HG03103 (cell line): Measurements from ENCODE around the gene IL10.
"Not testable (repeated sequence)": the region's sequence is repeated elsewhere in the genome, so short reads cannot be mapped to it uniquely, and the experiment has no call there.

ENCODE experiments used
- ATAC-seq: cut with Tn5 transposase; IDR thresholded peaks from one replicate; pipeline ENCODE4 v1.9.1; 2021; ENCODE audit warnings: low read depth; ENCODE audit not compliant: unreplicated experiment

Gene IL10

DNA sequence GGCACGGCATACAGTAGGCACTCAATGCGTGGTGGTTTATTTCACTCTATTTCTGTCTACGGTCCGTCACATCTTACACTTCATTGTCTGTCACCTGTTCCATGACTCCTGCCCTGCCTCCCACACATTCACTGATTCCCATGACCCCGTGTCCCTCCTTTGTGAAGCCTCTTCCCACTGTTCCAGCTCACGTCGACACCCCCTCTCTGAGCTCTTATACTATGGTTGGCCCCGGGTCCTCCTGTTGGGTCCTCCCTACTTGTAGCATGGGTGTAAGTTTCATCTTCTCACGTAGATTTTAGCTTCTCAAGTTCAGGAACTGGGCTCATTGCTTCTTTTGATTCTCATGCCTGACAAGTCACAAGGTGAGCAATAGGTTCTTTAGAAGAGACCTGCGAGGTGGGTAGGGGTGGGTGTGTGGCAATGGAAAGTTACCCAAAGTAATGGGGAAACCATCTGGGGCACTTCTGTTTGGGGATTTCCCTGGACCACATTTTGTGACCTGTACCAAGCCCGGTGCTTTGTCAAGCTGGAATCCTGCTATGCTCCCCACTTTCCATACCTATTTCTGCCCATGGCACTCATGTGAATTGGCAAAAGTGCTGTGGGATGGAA, 22.1 kb upstream of the IL10 start:
- ATAC-seq = no peak

- ATAC-seq = no peak
Measured at GRCh38 chr1:206793620-206794019, 21.3 kb upstream of the IL10 start.

- ATAC-seq = no peak
Measured at GRCh38 chr1:206792939-206793607, 20.8 kb upstream of the IL10 start.

DNA sequence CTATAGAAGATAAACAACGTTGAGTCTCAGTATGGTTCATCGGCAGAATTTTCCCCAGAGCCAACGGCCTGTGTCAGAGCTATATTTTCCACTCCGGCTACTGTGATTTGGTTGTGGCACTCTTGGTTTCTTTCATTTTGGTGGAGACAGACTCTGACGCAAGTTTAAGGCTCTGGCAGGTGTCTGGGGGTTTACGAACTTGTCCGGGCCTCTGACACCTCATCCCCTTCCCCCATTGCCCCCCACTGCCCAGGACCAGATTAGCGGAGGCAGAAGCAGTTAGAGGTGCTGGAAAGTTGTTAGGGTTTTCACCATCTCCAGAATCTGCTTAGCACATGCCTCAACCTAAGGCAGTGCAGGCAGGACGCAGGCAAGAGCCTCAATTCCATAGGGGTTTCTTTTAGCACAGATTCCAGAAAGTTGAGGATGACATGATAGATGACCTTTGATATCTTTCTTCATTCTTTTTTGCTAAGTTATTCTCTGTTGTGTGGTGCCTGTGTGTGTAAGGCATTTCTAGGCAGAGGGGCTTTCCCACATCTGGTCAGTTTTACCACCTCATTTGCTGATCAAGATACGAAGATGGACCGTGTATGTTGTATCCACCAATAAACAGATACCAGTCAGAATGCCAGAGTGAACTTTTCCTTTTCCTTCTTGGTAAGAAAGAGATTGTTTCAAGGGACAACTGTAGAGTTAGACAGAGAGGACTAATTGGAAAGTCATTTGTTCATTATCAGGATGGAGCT, 18.4 kb upstream of the IL10 start:
- ATAC-seq = no peak

GRCh38 chr1:206788487-206789050, 16.3 kb upstream of the IL10 start:
- no peak for ATAC-seq

GRCh38 chr1:206787891-206788290, 15.6 kb upstream of the IL10 start:
- no peak for ATAC-seq

GRCh38 chr1:206786212-206786886, 14.1 kb upstream of the IL10 start:
- ATAC-seq = no peak

DNA sequence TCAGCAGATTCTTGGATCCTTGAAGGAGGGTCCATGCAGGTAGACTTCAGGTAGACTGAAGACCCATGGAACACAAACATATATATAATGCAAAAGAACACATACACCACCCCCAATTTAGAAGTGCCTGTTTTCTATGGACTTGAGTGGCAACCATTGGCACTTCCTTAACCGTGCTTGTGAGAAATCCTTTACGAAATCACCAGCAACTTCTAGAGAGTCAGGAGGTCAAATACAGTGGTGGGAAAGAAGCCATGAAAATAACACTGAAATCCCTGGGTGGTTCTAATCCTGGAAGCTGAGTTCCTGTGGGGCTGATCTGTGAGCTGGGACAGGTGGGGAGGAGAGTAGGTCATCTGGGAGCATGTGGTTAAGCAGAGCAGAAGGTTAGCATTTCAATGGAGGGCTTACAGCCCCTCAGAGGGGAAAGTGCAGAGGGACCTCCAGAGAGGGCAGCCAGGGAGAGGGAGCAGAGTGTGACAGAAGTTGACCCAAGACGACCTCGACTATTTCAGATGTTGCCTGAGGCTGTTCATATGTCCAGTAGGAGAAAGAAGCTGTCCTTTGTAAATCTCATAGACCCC, 13.0 kb upstream of the IL10 start:
- no peak for ATAC-seq

- peak; percentile 67 for ATAC-seq
Measured at GRCh38 chr1:206784471-206784903, 12.2 kb upstream of the IL10 start.

DNA sequence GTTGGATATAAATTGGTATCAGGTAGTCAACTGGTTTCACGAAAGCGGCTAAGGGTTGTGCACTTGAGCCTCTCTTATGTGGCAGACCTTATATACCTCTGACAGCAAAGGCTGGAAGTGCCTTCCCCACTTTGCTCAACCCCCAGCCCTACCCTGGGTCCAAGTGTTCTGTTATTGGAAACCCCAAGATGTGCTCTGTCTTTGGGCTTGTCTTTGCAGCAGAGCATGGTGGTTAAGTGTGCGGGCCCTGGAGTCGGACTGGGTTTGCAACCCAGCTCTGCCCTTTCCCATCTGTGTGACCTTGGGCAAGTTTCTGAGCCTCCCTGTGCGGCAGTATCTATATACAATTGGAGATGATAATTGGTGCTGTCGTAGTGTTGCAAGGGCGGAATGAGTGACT, 11.2 kb upstream of the IL10 start:
- no peak for ATAC-seq

- peak; percentile 45 for ATAC-seq
Measured at GRCh38 chr1:206782448-206782847, 10.2 kb upstream of the IL10 start.

DNA sequence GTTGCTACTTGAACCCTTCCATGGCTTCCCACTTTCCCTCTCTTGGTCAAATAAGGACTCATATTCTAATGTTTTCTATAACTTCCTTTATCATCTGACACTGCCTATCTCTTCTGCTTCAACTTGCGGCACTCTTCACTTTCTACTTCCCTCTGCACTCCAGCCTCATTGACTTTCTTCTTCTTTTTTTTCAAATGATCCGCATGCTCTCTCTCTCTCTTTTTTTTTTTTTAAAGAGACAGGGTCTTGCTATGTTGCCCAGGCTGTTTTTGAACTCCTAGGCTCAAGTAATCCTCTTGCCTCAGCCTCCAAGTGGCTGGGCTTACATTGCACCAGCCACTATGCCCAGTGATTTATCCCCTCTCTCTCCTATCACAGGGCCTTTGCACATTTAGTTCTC, 7.3 kb upstream of the IL10 start:
- no peak for ATAC-seq

DNA sequence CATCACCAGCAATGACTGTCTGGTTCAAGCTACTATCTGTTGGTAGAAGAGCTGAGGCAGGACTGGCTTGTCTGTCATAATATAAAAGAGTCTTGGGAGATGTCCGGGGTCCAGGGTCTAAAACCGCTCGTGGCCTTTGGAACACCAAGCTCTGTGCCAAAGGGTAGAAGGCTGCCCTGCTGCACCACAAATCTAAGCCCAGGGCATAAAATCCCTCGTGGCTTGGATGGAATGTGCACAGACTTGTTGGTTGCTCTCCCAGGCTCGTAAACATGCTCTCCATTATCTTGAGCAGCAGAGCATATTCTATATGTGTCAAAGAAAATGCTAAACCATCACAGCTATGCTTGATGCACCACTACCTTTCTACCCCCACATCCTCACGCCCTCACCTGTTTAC, 6.6 kb upstream of the IL10 start:
- ATAC-seq = not testable (repeated sequence)

GRCh38 chr1:206778031-206778430, 5.7 kb upstream of the IL10 start:
- no peak for ATAC-seq

- no peak for ATAC-seq
Measured at GRCh38 chr1:206776229-206776628, 3.9 kb upstream of the IL10 start.

GRCh38 chr1:206774093-206774492, 1.8 kb upstream of the IL10 start:
- ATAC-seq = no peak

DNA sequence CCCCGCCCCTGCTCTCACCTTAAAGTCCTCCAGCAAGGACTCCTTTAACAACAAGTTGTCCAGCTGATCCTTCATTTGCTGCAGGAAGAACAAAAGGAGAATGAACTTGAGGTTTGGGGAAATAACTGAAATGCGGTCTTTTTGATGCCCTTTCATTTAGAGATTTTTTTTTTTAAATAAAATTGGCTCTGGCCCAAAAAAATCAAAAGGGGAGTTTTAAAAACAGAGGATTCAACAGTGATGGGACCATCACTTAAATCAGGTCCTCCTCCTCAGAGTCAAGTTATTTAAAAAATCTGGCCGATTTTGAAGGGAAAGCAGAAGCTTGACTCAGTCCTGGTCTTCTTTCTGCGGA, 979 bp downstream of the IL10 start:
- ATAC-seq = no peak

DNA sequence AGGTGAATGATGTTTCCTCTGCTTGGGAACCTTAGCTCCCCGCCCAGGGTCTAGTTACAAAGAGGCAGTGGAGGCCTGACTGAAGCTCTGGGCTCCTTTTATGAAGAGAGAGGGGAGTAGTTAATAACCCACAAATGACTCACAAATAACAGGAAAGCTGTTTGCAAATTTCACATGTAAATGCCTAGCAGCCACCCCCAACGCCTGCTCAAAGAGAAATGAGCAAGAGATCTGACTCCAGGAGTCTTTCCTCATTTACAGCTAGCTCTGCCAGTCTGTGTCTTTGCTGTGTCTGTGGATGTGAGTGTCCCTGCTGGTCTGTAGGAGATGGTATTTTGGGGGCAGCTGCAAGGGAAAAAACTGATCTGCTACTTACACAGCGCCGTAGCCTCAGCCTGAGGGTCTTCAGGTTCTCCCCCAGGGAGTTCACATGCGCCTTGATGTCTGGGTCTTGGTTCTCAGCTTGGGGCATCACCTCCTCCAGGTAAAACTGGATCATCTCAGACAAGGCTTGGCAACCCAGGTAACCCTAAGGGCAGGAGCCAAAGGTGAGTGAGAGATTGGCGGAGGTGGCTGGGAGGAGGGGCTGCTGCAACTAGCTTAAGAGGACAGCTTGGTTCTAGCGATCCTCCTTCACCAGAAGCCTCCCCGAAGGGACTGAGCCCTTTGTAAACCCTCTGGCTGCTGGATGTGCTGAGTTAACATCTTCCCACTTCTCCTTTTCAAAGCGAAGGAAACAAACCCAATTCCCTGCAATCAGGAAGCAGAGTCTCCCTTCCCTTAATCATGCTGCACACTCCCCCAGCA, 1.6 kb downstream of the IL10 start, which contains the start of gene IL19:
Gene IL19, plus strand, starts transcription at position 243 of the 807 bp plus-strand sequence. CDS start 65,890 bp downstream, outside the sequence.
- no peak for ATAC-seq

DNA sequence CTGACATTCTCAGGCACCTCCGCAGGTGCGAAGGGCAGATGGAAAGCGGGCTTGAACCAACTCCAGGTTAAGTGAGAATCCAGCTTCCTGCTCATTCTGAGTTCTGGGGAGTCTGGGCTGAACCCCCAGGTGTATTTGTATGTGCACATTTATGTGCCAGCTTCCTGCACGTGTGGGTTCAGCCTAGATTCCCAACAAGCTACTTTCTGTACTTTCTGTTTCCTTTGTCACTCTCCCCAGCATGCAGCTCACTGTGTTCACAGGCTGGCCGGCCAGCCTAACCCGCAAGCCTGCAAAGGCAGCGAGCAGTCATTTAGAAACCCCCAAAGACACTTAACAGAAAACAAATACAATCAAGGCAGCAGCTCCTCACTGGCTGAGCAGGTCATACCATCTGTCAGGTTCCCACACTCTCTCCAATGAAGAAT, 3.0 kb downstream of the IL10 start:
- ATAC-seq = peak; percentile 63
